Urinary bladder (tissue), 4 donors: ENCODE measurements around the gene ZNF548. TPM values are rescaled to one million over a fixed set of nuclear protein-coding genes. Genes with fewer than 3 reads are reported as not detected.
"Not testable (repeated sequence)": the region's sequence is repeated elsewhere in the genome, so short reads cannot be mapped to it uniquely, and the experiment has no call there.

Source experiments
- DNase-seq: peaks from one replicate; pipeline ENCODE4 v3.0.0-alpha.2; 2015; ENCODE audit errors: extremely low spot score
- H3K27ac ChIP-seq: one replicate; pipeline ENCODE4 v1.5.1; 2013; ENCODE audit warnings: low read depth, mild to moderate bottlenecking, moderate library complexity
- H3K36me3 ChIP-seq: one replicate; pipeline ENCODE4 v1.6.1; 2013; ENCODE audit warnings: mild to moderate bottlenecking, moderate library complexity; ENCODE audit not compliant: insufficient read depth
- H3K4me1 ChIP-seq: one replicate; pipeline ENCODE4 v1.6.1; 2013; ENCODE audit warnings: mild to moderate bottlenecking, moderate library complexity; ENCODE audit not compliant: insufficient read depth
- H3K4me3 ChIP-seq: one replicate; pipeline ENCODE4 v1.5.1; 2013; ENCODE audit warnings: low read depth, low read length
- WGBS: extraction: QIAGEN DNeasy Blood & Tissue Kit; methylation state at CpG from one replicate; pipeline ENCODE4 v1.1.7; 2013; 5-methylcytosine and 5-hydroxymethylcytosine counted together
- polyA plus RNA-seq: library from polyadenylated mRNA; stranded (reverse); fragments of 200-250 nt; gene quantifications from one replicate; pipeline ENCODE4 v1.2.3, GENCODE V29; 2013
- total RNA-seq: library from RNA; depleted of rRNA; stranded (reverse); fragments of >200 nt; gene quantifications from one replicate; pipeline ENCODE4 v1.2.3, GENCODE V29; 2014
- donor health status: healthy with polysubstance abuse.
- donor health status: healthy.

ZNF548 gene
- total and polyA plus RNA-seq, 2 donors, result 16.2 to 35.1 TPM

DNA sequence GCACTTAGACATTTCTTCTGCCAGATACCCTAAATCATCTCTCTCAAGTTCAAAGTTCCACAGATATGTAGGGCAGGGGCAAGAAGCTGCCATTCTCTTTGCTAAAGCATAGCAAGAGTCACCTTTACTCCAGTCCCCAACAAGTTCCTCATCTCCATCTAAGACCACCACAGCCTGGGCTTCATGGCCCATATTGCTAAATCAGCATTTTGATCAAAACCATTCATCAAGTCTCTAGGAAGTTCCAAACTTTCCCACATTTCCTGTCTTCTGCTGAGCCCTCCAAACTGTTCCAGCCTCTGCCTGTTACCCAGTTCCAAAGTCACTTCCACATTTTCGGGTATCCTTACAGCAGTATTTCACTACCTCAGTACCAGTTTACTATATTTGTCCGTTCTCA lies 15.0 kb upstream of the ZNF548 start:
- WGBS, result 96% methylated on average over 2 of the region's 2 CpGs
- not testable (repeated sequence) for H3K27ac ChIP-seq, H3K4me1 ChIP-seq, H3K4me3 ChIP-seq, H3K36me3 ChIP-seq, DNase-seq

DNA sequence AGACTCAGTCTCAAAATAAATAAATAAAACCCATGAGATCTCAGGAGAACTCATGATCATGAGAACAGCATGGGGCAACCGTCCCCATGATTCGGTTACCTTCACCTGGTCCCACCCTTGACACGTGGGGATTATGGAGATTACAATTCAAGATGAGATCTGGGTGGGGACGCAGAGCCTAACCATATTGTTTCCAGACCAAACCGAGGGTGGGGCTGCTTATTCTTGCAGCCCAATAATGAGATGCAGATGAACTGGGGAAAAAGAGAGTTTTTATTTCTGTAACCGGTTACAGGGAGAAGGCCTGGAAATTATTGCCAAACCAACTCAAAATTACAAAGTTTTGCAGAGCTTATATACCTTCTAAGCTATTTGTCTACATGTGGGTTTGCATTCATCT lies 13.5 kb upstream of the ZNF548 start:
- WGBS, result 91% methylated on average over 6 of the region's 6 CpGs
- Histone ChIP-seq H3K36me3 (peaks cover 5% of the 10 kb centered on the region), H3K4me1 (no peaks in the 10 kb centered on the region), H3K27ac (no peak overlapping the region), H3K4me3 (no peak overlapping the region)
- no peak for DNase-seq

DNA sequence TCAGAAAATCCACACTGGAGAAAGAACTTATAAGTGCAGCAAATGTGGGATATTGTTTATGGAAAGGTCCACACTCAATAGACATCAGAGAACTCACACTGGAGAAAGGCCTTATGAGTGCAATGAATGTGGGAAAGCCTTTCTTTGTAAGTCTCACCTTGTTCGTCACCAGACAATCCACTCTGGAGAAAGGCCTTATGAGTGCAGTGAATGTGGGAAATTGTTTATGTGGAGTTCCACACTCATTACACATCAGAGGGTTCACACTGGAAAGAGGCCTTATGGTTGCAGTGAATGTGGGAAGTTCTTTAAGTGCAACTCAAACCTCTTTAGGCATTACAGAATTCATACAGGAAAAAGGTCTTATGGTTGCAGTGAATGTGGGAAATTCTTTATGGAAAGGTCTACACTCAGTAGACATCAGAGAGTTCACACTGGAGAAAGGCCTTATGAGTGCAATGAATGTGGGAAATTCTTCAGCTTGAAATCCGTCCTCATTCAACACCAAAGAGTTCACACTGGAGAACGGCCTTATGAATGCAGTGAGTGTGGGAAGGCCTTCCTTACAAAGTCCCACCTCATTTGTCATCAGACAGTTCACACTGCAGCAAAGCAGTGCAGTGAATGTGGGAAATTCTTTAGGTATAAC lies 12.0 kb upstream of the ZNF548 start:
- Histone ChIP-seq H3K4me1 (no peaks in the 10 kb centered on the region), H3K27ac (no peak overlapping the region), H3K36me3 (peaks cover 5% of the 10 kb centered on the region), H3K4me3 (no peak overlapping the region)
- DNase-seq, result no peak
- WGBS, result 94% methylated on average over 3 of the region's 3 CpGs

DNA sequence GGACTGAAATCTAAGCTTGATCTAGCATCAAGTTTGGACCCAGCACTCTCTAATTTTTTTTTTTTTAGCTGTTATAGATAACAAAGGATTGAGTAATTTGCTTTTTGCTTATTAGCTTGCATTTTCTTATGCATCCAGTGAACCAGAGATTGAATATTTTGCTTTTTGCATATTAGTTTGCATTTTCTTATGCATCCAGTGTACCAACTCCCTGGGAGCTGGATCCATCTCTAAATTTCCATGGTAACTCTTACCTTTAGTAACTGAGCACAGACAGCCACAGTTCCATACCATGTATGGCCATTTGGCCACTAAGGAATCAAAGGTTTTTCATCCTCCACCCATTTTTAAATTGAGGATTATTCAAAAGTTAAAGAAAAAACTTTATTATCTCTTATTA lies 8.7 kb upstream of the ZNF548 start:
- H3K36me3 ChIP-seq, result peaks cover 5% of the 10 kb centered on the region
- H3K27ac ChIP-seq, result no peak overlapping the region
- no peak for DNase-seq
- no peaks in the 10 kb centered on the region for H3K4me1 ChIP-seq
- no peak overlapping the region for H3K4me3 ChIP-seq

DNA sequence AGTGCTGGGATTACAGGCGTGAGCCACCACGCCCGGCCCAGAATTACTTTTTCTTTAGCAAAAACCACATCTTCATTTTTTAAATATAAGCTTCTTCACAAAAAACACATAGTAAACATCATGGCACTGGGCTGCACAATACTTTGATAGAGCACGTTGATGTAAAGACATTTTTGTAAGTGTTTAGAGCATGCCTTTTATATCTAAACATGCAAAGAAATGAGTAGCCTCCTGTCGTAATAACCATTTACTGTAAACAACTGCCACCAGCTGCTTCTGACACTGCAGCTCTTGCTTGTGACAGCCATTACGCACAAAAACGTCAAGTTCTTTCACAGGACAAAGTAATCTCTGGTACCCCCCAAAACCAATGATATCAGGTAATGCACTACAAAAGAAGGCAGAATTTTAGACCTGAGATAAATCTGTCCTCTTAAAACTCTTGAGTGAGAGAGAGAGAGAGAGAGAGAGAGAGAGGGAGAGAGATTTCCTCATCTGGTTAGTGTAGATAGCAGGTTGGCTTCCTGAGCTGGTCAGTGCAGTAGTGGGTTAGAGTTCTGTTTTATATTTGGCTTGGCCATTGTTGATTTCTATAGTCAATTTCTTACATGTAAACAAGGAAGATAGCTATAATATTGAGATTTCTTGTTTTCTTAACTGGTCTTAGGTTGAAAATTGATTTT lies 6.7 kb upstream of the ZNF548 start:
- Histone ChIP-seq H3K36me3 (peaks cover 2% of the 10 kb centered on the region), H3K4me1 (no peaks in the 10 kb centered on the region)
- WGBS, result 60% methylated on average over 7 of the region's 7 CpGs

DNA sequence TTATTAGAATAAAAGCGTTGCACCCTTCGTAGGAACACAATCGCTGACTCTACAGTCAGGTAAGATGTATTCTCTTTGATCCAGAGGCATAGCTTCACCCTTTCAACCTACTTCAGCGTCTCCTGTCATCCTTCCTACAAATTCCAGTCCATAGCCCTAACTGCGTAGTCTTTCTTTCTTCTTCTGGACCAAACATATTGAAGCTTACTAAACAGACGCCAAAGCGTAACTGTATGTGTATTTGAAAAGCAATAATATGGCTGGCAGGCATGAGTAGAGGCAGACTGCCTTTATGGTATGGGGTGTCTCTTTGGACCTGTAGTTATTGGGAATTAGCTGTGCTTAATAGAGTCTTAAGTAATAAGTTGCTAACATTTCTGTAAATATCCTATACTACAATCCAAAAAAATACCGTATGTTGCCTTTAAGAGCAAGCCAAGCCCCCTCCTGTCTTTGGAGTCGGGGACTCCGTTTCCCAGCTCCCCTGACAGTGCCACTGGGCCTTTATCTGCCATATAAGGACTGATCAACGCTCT lies 392 bp upstream of the ZNF548 start:
- WGBS, result 54% methylated on average over 11 of the region's 11 CpGs
- no peak for DNase-seq
- peak overlapping the region; percentile 84 for H3K27ac ChIP-seq
- no peaks in the 10 kb centered on the region for H3K36me3 ChIP-seq
- peak overlapping the region; percentile 13 for H3K4me3 ChIP-seq
- H3K4me1 ChIP-seq, result peaks cover 2% of the 10 kb centered on the region

More for the DNA sequence above, 6.7 kb upstream of the ZNF548 start:
- H3K27ac ChIP-seq, result no peak overlapping the region
- no peak overlapping the region for H3K4me3 ChIP-seq
- DNase-seq, result no peak

DNA sequence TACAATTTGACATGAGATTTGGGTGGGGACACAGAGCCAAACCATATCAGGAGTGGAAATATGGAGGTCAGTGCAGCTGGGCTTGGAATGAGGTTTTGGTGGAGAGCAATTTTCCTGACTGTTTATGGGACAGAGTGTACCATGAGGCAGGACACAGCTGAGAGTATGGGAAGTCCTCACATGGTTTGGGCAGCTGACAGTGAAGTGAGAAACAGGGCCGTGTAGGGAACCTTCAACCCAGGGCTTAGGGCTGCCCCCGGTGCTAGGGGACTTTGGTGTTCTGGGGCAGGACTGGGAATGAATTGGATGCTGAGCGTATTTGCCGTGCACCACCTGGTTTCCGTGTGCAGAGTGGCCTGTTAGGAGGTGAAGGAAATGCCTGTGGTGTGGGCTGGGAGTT lies 6.1 kb downstream of the ZNF548 start:
- no peaks in the 10 kb centered on the region for H3K4me1 ChIP-seq
- H3K4me3 ChIP-seq, result no peak overlapping the region
- whole genome bisulfite sequencing, result 86% methylated on average over 5 of the region's 5 CpGs
- no peak for DNase-seq
- H3K27ac ChIP-seq, result no peak overlapping the region
- peaks cover 11% of the 10 kb centered on the region for H3K36me3 ChIP-seq

DNA sequence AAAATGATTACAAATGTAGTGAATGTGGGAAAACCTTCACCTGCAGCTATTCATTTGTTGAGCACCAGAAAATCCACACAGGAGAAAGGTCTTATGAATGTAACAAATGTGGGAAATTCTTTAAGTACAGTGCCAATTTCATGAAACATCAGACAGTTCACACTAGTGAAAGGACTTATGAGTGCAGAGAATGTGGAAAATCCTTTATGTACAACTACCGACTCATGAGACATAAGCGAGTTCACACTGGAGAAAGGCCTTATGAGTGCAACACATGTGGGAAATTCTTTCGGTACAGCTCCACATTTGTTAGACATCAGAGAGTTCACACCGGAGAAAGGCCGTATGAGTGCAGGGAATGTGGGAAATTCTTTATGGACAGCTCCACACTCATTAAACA lies 9.2 kb downstream of the ZNF548 start:
- 97% methylated on average over 5 of the region's 5 CpGs for WGBS
- DNase-seq, result no peak
- Histone ChIP-seq H3K36me3 (peaks cover 11% of the 10 kb centered on the region), H3K27ac (no peak overlapping the region), H3K4me1 (no peaks in the 10 kb centered on the region), H3K4me3 (no peak overlapping the region)

DNA sequence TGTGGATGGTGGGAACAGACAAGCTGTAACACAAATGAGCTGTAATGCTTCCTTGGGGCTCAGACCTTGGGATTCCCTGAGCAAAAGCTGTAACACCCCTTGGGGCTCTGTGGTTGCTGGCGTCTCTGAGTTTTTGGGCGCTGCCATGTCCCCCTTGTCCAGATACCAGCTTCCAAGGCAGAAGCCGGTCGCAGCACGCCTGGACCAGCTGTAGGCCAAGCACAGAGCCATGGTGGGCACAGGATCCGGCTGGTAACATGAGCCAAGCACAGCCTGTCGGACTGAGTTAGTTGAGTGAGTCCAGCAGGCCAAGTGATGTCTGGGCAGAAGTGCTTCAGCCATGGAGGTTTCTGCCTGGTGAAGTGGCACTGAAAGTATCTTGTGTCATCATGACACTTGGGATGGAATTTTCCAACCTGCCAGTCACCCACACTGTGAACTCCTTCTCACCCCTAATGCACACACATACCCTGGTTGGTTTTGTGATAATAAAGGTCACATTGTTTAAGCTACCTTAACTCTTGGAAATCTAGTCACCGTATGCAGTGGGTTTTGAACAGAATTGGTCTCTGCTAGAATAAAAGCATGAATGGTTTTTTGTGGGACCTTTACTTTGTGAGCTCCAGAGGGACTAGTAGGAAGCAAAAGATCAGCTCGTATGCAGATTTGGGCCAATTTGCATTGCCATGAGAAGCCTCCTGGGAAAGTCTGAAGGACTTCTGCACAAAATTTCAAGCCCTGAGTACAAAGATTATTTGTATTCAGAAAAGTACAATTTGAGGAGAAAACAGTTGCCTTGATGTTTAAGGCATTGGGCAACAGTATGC lies 14.3 kb downstream of the ZNF548 start:
- no peaks in the 10 kb centered on the region for H3K4me1 ChIP-seq
- DNase-seq, result no peak
- H3K27ac ChIP-seq, result no peak overlapping the region
- H3K36me3 ChIP-seq, result peaks cover 3% of the 10 kb centered on the region
- 91% methylated on average over 9 of the region's 9 CpGs for WGBS
- no peak overlapping the region for H3K4me3 ChIP-seq

DNA sequence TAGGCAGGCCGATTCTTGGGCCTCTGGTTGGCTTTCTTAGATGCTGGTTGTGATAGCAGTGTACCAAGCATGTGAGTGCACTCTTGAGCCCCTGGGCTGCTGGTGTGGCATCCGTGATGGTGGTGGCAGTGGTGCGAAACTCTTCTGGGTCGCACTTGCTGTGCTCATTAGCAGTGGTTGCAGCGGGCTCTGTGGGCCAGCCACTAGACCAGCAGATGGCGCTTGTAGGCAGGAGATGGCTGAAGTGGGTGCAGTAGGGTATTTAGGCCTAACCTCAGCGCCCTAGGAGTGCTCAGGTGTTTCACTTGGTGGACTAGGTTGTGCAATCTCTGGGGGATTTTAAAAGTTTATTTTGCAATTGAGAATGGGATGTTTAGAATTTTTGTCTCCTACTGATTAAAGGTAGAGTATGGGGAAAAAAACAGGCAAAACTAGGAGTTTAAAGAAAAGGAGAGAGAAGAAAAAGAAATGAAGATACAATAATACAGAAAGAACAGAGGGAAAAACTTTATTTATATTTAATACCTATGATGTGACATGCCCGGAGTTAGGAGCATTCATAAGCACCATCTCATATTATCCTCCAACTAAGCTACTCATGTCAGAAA lies 17.0 kb downstream of the ZNF548 start:
- 13% methylated on average over 8 of the region's 8 CpGs for WGBS
- Histone ChIP-seq H3K4me3 (no peak overlapping the region), H3K36me3 (no peaks in the 10 kb centered on the region), H3K27ac (no peak overlapping the region), H3K4me1 (no peaks in the 10 kb centered on the region)
- peak; percentile 33 for DNase-seq

DNA sequence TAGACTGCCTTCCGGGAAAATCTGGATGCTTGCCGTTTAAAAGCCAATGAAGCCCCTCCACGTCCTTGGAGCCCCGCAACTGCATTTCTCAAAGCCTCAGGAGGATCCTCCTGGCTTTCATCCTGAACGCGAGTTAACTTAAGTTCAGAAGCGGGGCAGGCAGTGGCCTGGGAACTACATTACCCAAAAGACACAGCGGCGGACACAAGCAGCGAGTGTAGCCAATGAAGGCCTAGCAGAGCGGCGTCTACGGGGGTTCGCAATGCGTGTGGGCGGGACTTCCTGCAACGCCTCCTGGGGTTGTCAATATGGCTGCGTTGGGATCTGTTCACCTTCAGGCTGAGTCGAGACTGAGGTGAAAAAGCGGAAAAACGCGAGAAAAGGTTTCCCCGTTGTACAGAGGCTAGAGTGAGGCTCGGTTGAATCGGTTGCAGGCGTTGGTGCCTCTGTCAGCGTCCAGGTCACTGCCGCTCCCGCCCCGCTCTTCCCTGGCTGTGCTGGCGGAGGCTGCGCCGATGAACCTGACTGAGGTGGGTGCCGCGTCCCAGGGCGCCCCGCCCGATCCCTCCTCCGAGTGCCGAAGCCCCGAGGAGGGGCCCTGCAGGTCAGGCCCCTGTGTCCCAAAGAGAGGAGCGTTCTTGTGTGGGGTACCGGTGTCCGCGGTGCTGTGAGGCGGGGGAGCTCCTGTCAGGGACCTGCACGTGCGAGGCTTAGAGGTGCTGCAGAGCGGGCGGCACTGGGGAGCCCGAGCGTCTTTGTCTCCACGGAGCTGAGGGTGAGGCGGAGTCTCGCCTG lies 21.4 kb downstream of the ZNF548 start, which contains the start of gene ZNF17:
ZNF17 (plus strand) TSS at position 285 of the 795 bp plus-strand sequence. CDS start 2,455 bp downstream, outside the sequence.
- peaks cover 3% of the 10 kb centered on the region for H3K4me1 ChIP-seq
- no peak within 1 kb of the TSS for H3K27ac ChIP-seq
- WGBS, result under 1% methylated on average over 55 of the region's 55 CpGs
- H3K4me3 ChIP-seq, result peak within 1 kb of the TSS; percentile 96
- DNase-seq, result peak; percentile 89
- peaks cover 5% of the 10 kb centered on the region for H3K36me3 ChIP-seq

DNA sequence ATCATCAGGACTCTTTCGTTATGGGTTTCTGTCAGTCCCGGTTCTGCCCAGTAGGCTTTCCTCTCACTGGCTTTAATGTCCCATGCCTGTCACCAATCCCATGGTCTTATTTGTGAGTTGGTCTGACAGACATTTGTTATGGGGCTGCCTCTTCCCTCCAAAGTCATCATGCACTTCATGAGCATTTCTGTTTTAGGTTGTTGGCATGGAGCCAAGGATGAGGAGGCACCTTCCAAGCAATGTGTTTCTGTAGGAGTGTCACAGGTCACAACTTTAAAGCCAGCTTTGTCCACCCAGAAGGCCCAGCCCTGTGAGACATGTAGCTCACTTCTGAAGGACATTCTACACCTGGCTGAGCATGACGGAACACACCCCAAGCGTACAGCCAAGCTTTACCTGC lies 29.8 kb downstream of the ZNF548 start:
- Histone ChIP-seq H3K36me3 (peaks cover 18% of the 10 kb centered on the region), H3K4me3 (no peak overlapping the region), H3K27ac (no peak overlapping the region), H3K4me1 (no peaks in the 10 kb centered on the region)
- DNase-seq, result no peak
- WGBS, result 97% methylated on average over 4 of the region's 4 CpGs

DNA sequence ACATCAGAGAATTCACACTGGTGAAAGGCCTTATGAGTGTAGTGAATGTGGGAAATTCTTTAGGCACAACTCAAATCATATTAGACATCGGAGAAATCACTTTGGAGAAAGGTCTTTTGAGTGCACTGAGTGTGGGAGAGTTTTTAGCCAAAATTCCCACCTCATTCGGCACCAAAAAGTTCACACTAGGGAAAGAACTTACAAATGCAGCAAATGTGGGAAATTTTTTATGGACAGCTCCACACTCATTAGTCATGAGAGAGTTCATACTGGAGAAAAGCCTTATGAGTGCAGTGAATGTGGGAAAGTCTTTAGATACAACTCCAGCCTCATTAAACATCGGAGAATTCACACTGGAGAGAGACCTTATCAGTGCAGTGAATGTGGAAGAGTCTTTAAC lies 31.4 kb downstream of the ZNF548 start:
- 97% methylated on average over 3 of the region's 3 CpGs for WGBS
- H3K36me3 ChIP-seq, result peaks cover 15% of the 10 kb centered on the region
- no peak for DNase-seq
- H3K4me3 ChIP-seq, result no peak overlapping the region
- no peaks in the 10 kb centered on the region for H3K4me1 ChIP-seq
- H3K27ac ChIP-seq, result no peak overlapping the region
